GM19463 (cell line): ENCODE data around the gene STUB1.
A peak's percentile ranks its signal among the peaks of the same experiment; 100 is the strongest.
"Not testable (repeated sequence)": the region's sequence is repeated elsewhere in the genome, so short reads cannot be mapped to it uniquely, and the experiment has no call there.

Experiments
- ATAC-seq: cut with Tn5 transposase; IDR thresholded peaks from one replicate; pipeline ENCODE4 v1.9.1; 2021; ENCODE audit warnings: mild to moderate bottlenecking, moderate library complexity; ENCODE audit not compliant: unreplicated experiment

STUB1 gene

DNA sequence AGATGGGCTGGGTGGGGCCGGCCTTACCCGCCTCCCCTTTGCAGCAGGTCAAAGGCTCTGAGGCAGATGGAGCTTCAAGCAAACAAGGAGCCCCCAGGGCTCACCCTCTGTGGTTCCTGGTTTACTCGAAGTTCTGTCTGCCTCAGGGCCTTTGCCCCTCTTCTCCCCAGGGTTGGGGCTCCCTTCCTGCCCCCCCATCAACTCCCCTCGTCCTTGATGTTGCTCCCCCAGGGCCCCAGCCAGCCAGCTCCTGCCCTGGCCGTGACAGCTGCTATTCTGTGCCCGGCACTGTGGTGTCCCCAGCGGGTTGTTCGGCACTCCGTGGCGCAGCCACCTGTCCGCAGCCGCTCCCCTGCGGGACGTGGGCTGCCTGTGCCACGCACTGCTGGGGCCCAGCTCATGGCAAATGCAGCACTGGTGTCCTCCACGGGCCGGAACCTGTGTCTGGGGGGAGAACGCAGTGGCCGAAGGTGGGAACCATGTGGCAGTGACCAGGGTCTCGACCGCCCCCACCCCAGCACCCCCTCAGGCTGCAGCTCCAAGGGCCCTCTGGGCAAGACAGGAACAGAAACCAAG lies 30.4 kb downstream of the STUB1 start:
- ATAC-seq, result no peak

DNA sequence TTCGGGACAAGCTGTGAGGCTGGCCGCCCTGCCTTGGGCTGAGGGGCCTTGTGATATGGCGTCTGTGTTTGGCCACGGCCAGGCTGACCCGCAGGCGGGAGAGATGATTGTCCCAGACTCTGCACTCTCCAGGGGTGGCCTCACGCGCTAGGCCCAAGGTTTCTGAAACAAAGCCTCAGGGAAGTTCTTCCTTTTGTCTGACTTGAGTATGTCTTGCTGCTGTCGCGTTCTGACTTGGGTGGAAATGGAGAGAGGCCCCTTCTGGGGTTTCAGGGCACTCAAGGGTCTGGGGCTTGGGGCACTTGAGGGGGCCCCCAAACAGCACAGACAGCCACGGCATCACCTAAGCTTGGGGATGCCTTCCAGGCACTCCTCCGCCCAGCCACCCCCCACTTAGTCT lies 30.9 kb downstream of the STUB1 start:
- no peak for ATAC-seq

DNA sequence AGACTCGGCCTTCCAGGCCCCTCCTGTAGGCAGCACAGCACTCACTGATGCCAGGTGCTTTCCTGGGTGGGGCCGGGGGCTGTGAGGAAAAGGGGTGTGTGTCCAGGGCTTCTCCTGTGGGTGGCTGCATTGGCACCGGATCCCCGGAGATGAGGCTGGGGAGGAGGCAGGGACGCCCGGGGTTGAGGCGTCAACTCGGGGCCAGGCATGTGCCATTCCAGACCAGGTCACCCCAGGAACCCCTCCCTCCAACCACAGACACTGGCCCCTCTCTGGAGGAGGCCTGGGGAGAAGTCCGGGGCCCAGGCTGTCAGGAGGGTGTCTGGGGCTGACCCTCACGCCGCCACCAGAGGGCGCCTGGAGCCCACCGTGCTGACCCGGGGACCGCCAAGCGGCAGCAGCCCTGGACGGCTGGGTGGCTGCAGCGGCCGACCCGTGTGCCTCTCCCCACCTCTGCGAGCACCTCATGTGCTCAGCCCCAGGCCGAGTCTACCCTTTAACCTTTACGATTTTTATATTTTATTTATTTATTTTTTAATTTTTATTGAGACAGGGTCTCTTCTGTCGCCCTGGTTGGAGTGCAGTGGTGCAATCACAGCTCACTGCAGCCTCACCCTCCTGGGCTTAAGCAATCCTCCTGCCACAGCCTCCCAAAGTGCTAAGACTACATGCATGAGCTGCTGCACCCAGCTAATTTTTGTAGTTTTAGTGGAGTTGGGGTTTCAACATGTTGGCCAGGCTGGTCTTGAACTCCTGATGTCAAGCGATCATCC lies 31.5 kb downstream of the STUB1 start:
- no peak for ATAC-seq

DNA sequence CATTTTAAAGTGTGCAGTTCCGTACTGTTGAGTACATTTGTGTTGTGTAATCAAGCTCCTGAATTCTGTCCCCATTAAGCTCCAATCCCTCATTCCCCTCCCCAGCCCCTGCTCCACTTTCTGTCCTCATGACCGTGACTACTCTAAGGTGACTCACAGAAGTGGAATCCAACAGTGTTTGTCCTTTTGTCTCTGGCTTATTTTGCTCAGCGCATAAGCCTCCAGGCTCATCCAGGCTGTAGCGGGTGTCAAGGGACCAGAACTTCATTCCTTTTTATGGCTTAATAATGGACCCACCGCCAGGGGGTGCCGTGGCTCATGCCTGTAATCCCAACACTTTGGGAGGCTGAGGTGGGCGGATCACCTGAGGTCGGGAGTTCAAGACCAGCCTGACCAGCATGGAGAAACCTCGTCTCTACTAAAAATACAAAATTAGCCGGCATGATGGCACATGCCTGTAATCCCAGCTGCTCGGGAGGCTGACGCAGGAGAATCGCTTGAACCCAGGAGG lies 32.6 kb downstream of the STUB1 start:
- not testable (repeated sequence) for ATAC-seq

DNA sequence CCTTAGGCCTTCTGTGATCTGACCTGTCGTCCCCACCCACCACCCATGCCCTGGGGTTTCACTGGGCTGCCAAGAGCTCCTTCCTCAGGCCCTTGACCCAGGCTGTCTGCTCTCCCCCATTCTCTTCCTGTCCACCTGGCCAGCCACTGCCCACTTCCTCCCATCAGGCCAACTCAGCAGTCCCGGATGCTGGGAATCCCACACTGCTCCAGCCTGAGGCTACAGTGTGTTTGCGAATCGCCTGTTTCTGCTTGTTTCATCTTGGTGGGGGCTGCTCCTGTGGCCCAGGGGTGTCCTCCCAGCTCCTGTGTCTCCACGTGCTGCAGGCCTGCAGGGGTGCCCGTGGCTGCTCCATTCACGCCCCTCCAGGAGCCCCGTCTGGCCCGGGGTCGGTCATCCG lies 33.9 kb downstream of the STUB1 start:
- no peak for ATAC-seq

DNA sequence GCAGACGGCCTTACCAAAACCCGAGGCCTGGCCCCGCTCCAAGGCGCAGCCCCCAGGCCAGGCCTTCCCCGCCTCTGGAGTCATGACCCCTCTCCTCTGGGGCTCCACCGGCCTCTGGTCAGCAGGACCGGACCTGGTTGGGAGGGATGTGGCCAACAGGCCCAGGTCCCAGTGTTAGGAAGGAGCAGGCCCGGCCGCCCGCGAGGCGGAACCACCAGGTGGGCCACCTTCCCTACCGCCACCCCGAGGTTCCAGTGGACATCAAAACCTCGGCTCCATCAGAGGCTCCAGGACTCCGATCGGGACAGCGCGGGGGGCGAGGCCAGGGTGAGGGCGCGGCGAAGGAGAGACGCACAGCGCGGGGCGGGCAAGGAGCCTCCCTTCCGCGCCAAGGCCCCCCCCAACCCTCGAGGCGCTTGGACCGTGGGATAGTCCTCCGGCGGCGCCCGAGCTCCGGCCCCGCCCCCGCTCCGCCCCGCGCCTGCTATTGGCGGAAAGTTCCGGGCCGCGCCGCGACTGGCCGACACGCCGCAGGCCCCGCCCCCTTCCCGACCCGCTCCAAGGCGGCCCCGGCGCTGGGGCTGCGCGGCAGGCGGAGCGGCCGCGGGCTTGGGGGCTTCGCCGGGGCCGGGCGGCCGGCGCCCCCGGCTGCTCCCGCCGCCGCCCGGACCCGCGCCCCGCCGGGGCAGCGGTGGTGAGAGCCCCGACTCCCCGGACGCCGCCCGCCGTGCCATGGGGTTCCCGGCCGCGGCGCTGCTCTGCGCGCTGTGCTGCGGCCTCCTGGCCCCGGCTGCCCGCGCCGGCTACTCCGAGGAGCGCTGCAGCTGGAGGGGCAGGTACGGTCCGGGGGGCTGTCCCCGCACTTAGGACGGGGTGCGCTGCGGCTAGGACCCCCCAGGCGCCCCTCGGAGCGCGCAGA lies 34.6 kb downstream of the STUB1 start, which contains the start of gene METRN:
METRN (plus strand) TSS at position 561 of the 919 bp plus-strand sequence; CDS start at position 733, 172 bp downstream.
- ATAC-seq, result peak; percentile 76

DNA sequence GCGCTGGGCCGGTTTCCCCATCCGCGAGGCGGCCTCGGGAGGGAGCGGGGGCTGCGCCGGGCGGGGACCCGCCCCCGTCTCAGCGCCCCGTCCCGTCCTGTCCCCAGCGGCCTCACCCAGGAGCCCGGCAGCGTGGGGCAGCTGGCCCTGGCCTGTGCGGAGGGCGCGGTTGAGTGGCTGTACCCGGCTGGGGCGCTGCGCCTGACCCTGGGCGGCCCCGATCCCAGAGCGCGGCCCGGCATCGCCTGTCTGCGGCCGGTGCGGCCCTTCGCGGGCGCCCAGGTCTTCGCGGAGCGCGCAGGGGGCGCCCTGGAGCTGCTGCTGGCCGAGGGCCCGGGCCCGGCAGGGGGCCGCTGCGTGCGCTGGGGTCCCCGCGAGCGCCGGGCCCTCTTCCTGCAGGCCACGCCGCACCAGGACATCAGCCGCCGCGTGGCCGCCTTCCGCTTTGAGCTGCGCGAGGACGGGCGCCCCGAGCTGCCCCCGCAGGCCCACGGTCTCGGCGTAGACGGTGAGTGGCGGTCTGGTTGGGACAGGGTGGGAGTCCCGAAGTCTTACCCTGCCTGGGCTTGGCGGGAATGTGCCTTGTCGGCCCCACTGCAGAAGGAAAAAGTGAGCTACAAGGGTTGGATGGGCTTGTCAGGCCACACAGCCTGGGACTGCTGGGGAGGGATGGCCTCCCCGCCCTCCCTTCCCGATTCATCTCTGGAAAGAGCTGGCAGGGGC lies 35.4 kb downstream of the STUB1 start:
- no peak for ATAC-seq

DNA sequence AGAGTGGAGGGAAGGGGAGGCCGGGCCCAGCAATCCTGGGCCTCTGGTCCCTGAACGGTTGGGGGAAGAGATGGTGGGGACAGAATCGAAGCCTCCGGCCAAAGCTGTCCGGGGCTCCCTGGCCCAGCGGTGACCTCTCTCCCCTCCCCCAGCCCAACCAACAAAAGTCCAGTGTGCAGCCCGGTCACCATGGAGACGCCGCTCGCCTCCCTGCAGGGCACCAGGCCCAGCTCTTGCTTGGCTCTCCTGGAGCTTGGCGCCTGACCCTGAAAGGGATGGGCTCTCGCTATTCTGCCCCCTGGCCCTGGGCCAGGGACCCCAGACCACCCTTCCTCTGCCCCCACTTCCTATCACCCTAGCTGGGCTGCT lies 36.0 kb downstream of the STUB1 start:
- ATAC-seq, result no peak

DNA sequence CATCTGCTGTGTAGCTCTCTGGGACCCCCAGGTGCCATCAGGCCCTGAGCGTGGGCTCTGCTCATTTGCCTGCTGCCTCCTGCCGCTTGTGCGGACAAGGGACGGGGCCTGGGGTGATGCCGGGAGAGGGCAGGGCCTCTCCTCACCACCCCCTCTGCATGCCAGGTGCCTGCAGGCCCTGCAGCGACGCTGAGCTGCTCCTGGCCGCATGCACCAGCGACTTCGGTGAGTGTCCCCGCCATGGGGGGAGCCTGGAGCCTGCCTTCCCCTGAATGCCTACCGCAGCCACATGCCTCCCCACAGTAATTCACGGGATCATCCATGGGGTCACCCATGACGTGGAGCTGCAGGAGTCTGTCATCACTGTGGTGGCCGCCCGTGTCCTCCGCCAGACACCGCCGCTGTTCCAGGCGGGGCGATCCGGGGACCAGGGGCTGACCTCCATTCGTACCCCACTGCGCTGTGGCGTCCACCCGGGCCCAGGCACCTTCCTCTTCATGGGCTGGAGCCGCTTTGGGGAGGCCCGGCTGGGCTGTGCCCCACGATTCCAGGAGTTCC lies 36.6 kb downstream of the STUB1 start:
- ATAC-seq, result no peak

DNA sequence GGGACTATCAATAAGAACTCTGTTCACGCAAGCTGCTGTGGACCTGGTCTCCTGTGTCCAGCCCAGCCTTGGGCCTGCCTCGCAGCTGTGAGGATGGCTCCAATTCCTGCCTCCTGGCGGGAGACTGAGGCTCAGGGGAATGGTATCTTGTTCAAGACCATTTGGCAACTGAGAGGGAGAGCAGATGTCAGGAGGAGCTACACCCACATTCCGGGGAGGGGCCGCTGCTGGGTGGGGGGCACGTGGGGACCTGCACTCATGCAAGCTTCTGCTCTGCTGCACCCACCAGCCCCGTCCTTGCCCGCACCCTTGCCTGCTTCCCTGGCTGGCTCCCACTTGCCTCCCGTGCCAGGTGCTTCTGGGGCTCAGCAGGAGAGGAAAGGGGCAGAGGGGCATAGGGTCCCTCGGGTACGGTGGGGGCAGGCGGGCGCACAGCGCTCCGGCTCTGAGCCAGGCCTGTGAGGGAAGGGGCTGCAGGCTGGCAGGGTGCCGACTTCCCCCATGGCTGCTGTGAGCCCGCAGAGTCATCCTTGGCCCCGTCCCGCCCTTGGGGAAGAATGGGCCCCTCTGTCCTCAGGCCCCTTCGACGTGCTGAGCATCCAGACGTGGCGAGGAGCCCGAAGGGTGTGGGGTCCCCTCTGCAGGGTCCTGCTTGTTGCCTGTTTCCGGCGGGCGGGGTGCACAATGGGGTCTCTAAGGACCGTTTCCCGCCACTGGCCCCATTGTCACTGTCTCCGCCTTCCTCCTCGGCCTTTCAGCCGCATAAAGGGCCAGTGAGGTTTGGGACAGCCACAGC lies 37.4 kb downstream of the STUB1 start:
- no peak for ATAC-seq

DNA sequence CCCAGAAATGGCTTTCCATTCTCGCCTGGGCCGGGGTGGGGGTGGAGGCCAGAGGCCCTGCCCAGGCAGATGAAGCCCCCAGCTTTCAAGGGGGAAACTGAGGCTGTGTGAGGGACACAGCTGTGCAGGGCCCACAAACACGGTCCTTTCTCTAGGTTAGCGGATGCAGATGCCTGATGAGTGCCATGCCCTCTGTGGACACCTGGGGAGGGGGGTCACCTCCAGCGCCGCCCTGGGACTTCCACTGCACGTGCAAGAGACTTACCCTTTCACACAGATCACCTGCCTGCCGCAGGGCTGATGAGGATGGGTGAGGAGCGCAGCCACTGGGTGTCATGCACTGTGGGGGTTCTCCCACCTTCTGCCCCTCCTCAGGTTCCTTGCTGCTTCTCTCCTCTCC lies 38.2 kb downstream of the STUB1 start:
- ATAC-seq, result no peak

DNA sequence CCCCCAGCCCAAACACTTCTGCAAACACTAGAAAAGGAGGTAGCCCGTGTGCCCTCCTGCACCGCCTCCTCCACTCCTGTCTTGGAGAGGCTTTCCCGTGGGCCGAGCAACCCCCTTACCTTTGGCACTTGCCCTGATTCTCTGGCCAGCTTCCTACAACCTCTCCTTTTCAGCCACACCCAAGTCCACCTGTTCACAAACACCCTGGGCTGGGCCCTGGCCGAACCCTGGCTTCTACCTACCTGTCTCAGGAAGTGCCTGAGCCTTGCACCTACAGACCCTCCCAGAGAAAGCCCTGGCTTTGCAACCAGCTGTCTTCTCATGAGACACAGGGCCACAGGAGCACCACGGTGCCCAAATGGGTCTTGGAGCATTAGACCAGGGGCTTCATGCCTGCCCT lies 38.7 kb downstream of the STUB1 start:
- no peak for ATAC-seq

DNA sequence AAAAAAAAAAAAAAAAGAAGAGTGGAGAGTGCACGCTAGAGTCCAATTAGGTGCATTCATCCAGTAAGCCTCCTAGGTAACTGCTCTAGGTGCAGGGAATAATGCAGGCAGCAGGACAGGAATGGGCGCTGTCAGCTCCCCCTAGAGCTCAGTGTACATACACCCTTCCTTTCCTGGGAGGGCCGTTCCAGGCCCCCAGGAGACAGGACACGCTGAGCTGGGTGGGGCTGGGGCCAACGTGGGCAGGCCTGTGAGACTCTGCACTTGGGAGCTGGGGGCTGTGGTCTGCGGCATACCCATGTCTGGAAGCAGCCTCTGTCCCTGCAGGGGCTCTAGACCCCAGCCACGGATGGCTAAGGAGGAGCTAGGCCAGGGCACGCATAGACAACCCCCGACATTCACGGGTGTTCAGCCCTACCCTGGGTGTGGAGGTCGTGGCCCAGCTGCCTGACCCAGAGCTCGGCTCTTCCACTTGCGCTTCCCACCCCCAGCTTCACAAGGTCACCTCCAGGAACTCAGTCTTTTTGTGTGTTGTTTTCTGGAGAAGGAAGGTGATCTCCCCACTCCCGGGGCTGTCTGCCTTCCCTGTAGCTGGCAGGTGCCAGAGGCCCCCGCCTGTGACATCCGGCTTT lies 39.7 kb downstream of the STUB1 start:
- ATAC-seq, result no peak

DNA sequence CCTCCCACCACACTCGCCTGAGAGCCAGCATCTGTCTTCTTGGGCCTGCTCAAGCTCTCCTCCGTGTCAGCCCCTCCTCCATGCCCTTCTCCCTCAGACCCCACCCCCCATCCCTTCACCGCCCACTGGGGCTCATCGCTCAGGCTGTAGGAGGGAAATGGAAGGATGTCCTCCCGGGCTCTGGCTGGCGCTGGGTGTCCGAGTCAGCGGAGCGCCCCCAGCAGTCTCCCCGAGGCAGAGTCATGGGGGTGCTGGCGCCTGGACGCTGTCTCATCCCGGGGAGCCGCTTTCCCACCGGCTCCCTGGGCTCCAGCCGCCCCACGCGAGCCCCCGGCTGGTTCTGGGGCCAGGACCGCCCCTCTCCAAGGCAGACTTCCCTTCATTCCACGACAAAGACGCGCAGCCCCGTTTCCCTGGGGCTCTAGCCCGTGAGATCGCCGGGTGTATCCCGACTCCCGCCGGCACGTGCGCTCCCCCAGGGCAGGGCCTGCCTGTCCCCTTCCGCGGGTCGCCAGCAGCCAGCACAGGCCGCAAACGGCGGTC lies 40.3 kb downstream of the STUB1 start:
- peak; percentile 22 for ATAC-seq

DNA sequence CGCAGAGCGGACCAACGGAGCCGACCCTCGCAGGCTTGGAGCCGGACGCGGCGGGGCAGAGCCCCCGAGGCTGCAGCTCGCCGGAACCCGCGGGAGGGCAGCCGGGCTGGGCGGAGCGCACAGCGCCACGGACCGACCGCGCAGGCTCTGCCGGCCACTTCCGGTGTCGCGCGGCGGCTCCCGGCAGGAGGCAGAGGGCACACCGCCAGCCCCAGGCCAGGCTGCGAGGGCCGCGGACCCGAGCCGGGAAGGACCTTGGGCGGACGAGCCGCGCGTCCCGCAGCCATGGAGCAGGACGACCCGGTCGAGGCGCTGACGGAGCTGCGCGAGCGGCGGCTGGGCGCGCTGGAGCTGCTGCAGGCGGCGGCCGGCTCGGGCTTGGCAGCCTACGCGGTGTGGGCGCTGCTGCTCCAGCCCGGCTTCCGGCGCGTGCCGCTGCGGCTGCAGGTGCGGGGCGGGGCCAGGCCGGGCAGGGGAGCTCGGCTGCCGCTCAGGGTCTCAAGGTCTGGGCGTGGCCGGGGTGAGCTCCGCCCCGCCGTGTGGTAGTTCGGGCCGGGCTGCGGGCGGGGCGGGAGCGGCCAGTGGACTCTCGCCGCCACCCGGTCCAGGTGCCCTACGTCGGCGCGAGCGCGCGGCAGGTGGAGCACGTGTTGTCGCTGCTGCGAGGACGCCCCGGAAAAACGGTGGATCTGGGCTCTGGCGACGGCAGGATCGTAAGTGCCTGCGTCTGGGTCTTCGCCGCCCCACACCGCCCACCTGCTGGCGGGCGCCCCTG lies 41.0 kb downstream of the STUB1 start, which contains the start of gene ANTKMT:
ANTKMT (plus strand) TSS at position 157 of the 775 bp plus-strand sequence; CDS start at position 286, 129 bp downstream.
- ATAC-seq, result peak; percentile 78

DNA sequence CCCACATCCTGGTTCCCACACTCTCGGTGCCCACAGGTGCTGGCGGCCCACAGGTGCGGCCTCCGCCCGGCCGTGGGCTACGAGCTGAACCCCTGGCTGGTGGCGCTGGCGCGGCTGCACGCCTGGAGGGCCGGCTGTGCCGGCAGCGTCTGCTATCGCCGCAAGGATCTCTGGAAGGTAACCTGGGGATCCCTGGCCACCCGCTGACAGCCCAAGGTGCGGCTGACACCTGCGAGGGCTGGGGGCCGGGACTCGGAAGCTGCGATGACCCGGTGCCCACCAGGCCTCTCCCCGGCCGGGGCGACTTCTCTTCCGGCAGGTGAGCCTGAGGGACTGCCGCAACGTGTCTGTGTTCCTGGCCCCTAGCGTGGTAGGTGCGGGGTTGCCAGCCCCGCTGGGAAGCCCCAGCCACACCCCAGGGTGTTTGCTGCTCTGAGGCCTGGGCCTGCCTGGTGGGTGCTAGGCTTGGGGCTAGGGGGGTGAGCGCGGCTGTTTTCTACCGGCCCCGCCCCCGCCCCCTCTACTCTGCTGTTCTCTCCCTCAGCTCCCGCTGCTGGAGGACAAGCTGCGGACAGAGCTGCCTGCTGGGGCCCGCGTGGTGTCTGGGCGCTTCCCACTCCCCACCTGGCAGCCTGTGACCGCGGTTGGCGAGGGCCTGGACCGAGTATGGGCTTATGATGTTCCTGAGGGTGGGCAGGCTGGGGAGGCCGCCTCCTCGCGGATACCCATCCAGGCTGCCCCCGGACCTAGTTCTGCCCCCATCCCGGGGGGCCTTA lies 41.7 kb downstream of the STUB1 start:
- ATAC-seq, result no peak
